PFSK-1 (cell line): Measurements from ENCODE around the gene CAND2.

Source experiments
- SIN3A ChIP-seq: IDR thresholded peaks from 2 replicates; pipeline ENCODE4 v1.6.1; 2012; ENCODE audit warnings: mild to moderate bottlenecking, low read length, moderate library complexity, borderline replicate concordance; ENCODE audit not compliant: insufficient read depth
- TAF1 ChIP-seq: IDR thresholded peaks from 2 replicates; pipeline ENCODE4 v1.6.1; 2012; ENCODE audit warnings: low read length, control low read depth, borderline replicate concordance; ENCODE audit not compliant: insufficient read depth

DNA sequence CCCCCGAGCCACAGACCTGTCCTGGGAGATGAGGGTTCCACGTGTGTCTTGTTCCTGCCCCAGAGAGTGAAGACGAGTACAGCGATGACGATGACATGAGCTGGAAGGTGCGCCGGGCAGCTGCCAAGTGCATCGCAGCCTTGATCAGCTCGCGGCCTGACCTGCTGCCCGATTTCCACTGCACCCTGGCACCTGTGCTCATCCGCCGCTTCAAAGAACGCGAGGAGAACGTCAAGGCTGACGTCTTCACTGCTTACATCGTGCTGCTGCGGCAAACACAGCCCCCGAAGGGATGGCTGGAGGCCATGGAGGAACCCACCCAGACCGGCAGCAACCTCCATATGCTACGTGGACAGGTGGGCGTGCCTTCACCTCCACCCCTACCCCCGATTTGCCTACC is 18.6 kb downstream of the CAND2 start:
- no peak for TF ChIP-seq SIN3A
- no peak for TF ChIP-seq TAF1
